ENCODE results near the gene LARP4.

- TF ChIP-seq CTCF (IDR thresholded peaks at IDR 0.05; ENCODE audit: low read depth, low read length, poor library complexity, severe bottlenecking) (no peak), EZH2phosphoT487 (IDR thresholded peaks at IDR 0.05; ENCODE audit: borderline replicate concordance, low read length) (no peak)
These were observed 45.8 kb upstream of the LARP4 start for GRCh38 chr12:50354908-50355307.

All from DOHH2 (cell line).